MG63 (cell line): ENCODE data around the gene TMEM187. TPM values are rescaled to one million over a fixed set of nuclear protein-coding genes. Genes with fewer than 3 reads are reported as not detected.

Experiments used
- DNase-seq: peaks from one replicate; pipeline ENCODE4 v3.0.0-alpha.2; 2020
- H3K27me3 ChIP-seq: fragments of 250-450 bp; sonication (Bioruptor Pico); 2 replicates; pipeline ENCODE4 v1.5.1; 2020; ENCODE audit warnings: mild to moderate bottlenecking, moderate library complexity
- H3K36me3 ChIP-seq: fragments of 250-450 bp; sonication (Bioruptor Pico); 2 replicates; pipeline ENCODE4 v1.5.1; 2020; ENCODE audit warnings: mild to moderate bottlenecking, moderate library complexity
- H3K4me3 ChIP-seq: fragments of 250-450 bp; sonication (Bioruptor Pico); 2 replicates; pipeline ENCODE4 v1.5.1; 2020; ENCODE audit warnings: mild to moderate bottlenecking, moderate library complexity
- H3K9me3 ChIP-seq: fragments of 250-450 bp; sonication (Bioruptor Pico); 2 replicates; pipeline ENCODE4 v1.5.1; 2020; ENCODE audit warnings: mild to moderate bottlenecking, moderate library complexity
- total RNA-seq: library from RNA; depleted of rRNA; stranded (reverse); fragments of >200 nt; shearing (Covaris generic); gene quantifications from 2 replicates; pipeline ENCODE4 v1.2.3, GENCODE V29; 2014; ENCODE audit warnings: low replicate concordance; rRNA removed

The TMEM187 gene
- total RNA-seq, 1 experiment from 2014 or later = 4.6 TPM

GRCh38 chrX:154028502-154029184 lies 56.1 kb downstream of the TMEM187 start:
- DNase-seq = no peak

GRCh38 chrX:154029439-154029838 lies 56.9 kb downstream of the TMEM187 start:
- H3K4me3 ChIP-seq = no peak overlapping the region
- no peaks in the 10 kb centered on the region for H3K9me3 ChIP-seq
- H3K36me3 ChIP-seq = peaks cover 5% of the 10 kb centered on the region
- H3K27me3 ChIP-seq = no peaks in the 10 kb centered on the region
- no peak for DNase-seq

More at GRCh38 chrX:154028502-154029184, 56.1 kb downstream of the TMEM187 start:
- no peaks in the 10 kb centered on the region for H3K27me3 ChIP-seq
- no peak overlapping the region for H3K4me3 ChIP-seq
- H3K36me3 ChIP-seq = peaks cover 5% of the 10 kb centered on the region
- no peaks in the 10 kb centered on the region for H3K9me3 ChIP-seq

- Histone ChIP-seq H3K9me3 (no peaks in the 10 kb centered on the region), H3K4me3 (no peak overlapping the region), H3K36me3 (peaks cover 5% of the 10 kb centered on the region), H3K27me3 (no peaks in the 10 kb centered on the region)
- DNase-seq = no peak
Measured at GRCh38 chrX:154030266-154030665, 57.7 kb downstream of the TMEM187 start.

- H3K27me3 ChIP-seq = no peaks in the 10 kb centered on the region
- H3K9me3 ChIP-seq = no peaks in the 10 kb centered on the region
- peaks cover 5% of the 10 kb centered on the region for H3K36me3 ChIP-seq
- H3K4me3 ChIP-seq = no peak overlapping the region
- no peak for DNase-seq
Measured at GRCh38 chrX:154030715-154031305, 58.3 kb downstream of the TMEM187 start.

GRCh38 chrX:154032160-154032559 lies 59.6 kb downstream of the TMEM187 start:
- peaks cover 5% of the 10 kb centered on the region for H3K36me3 ChIP-seq
- no peaks in the 10 kb centered on the region for H3K27me3 ChIP-seq

GRCh38 chrX:154032653-154033052 lies 60.1 kb downstream of the TMEM187 start:
- no peak for DNase-seq
- H3K4me3 ChIP-seq = no peak overlapping the region
- peaks cover 4% of the 10 kb centered on the region for H3K36me3 ChIP-seq
- H3K27me3 ChIP-seq = no peaks in the 10 kb centered on the region
- no peaks in the 10 kb centered on the region for H3K9me3 ChIP-seq

More at GRCh38 chrX:154032160-154032559, 59.6 kb downstream of the TMEM187 start:
- Histone ChIP-seq H3K9me3 (no peaks in the 10 kb centered on the region), H3K4me3 (no peak overlapping the region)
- DNase-seq = no peak

Other genes with a start within 250 kb of the TMEM187 start
- gene BCAP31, start 248.4 kb upstream of the TMEM187 start, total RNA-seq = 311 and 346 TPM in 2 replicates
- 24.3 and 28.8 TPM in 2 replicates for gene ABCD1, start 247.9 kb upstream of the TMEM187 start, total RNA-seq
- gene PLXNB3, start 208.5 kb upstream of the TMEM187 start, total RNA-seq = 7.5 and 7.6 TPM in 2 replicates
- gene SRPK3, start 191.7 kb upstream of the TMEM187 start, total RNA-seq = not detected in 2 replicates
- gene IDH3G, start 178.4 kb upstream of the TMEM187 start, total RNA-seq = 48.7 and 75.2 TPM in 2 replicates
- gene SSR4, start 178.1 kb upstream of the TMEM187 start, total RNA-seq = 227 and 266 TPM in 2 replicates
- gene PDZD4, start 142.2 kb upstream of the TMEM187 start, total RNA-seq = 1.5 and 5.8 TPM in 2 replicates
- gene L1CAM, start 86.6 kb upstream of the TMEM187 start, total RNA-seq = 0.30 TPM in 1 of 2 replicates, not detected in the other
- gene AVPR2, start 68.1 kb upstream of the TMEM187 start, total RNA-seq = 0.27 TPM in 1 of 2 replicates, not detected in the other
- 0.07 and 2.4 TPM in 2 replicates for gene ARHGAP4, start 46.5 kb upstream of the TMEM187 start, total RNA-seq
- gene NAA10, start 37.7 kb upstream of the TMEM187 start, total RNA-seq = 205 and 325 TPM in 2 replicates
- gene RENBP, start 28.1 kb upstream of the TMEM187 start, total RNA-seq = not detected in 2 replicates
- gene HCFC1, start 936 bp upstream of the TMEM187 start, total RNA-seq = 7.8 and 12.8 TPM in 2 replicates
- 208 and 270 TPM in 2 replicates for gene IRAK1, start 47.1 kb downstream of the TMEM187 start, total RNA-seq
- gene MECP2, start 125.0 kb downstream of the TMEM187 start, total RNA-seq = 37.3 and 47.0 TPM in 2 replicates
- not detected in 2 replicates for gene OPN1LW, start 171.5 kb downstream of the TMEM187 start, total RNA-seq
- gene OPN1MW, start 209.8 kb downstream of the TMEM187 start, total RNA-seq = not detected in 2 replicates
- gene OPN1MW2, start 247.0 kb downstream of the TMEM187 start, total RNA-seq = not detected in 2 replicates